ENCODE results near the gene KRTAP4-1. TPM values are rescaled to one million over a fixed set of nuclear protein-coding genes. Genes with fewer than 3 reads are reported as not detected.
"Not testable (repeated sequence)": the region's sequence is repeated elsewhere in the genome, so short reads cannot be mapped to it uniquely, and the experiment has no call there.

KRTAP4-1 gene
- polyA plus RNA-seq, 12 donors, result not detected

- DNase-seq, result no peak
Observed at GRCh38 chr17:41176744-41177387, 7.8 kb downstream of the KRTAP4-1 start.

- no peak for DNase-seq
Observed at GRCh38 chr17:41171886-41172285, 12.8 kb downstream of the KRTAP4-1 start.

DNA sequence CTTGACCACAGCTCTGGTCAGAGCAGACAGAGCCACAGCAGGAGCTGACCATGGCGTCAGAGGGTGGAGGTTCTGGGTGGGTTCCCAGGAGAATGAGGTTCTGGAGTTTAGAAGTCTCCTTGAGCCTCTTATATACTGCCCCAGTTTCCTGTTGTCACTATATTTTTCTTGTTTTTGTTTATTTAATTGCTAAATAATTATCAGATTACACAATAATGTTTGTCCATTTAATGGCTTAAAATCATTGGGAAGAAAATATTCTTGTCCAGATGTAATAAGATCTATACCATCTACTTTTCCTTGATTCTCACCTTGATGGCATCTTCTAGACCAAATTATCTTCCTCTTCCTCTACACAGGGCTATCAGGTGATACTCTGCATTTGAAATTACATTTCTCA, 16.6 kb downstream of the KRTAP4-1 start, which contains the start of gene KRTAP4-3:
KRTAP4-3 (minus strand) TSS at position 101 of the 400 bp plus-strand sequence; CDS start at position 52, 49 bp downstream.
- no peak for DNase-seq

DNA sequence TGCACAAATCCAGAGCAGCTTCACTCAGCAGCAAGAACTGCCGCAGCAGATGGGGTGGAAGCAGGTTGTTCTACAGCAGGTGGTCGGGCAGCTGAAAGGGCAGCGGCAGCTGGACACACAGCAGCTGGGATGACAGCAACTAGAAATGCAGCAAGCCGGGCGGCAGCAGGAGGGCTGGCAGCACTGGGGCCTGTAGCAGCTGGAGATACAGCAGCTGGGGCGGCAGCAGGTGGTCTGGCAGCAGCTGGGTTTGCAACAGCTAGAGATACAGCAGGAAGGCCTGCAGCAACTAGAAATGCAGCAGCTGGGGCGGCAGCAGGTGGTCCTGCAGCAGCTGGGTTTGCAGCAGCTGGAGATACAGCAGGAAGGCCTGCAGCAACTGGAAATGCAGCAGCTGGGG, 17.1 kb downstream of the KRTAP4-1 start:
- no peak for DNase-seq

DNA sequence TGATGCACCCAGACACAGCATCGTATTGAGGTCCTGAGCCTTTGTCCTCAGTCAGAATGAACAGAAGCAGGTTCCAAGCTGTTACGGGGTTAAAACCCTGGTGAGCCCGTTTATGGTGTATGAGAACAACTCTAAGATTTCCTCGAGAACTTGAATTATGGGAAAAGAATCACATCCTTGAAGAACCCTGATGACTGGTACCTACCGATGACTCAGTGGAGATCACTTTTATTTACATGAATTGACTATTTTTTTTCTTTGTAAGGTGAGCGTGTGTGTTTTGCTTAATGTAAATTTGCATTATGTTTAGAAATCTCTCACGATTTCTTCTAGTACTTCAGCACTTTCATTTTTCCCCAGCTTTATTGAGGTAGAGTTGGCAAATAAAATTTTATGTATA, 20.9 kb downstream of the KRTAP4-1 start:
- no peak for DNase-seq

- DNase-seq, result no peak
Observed at GRCh38 chr17:41160648-41161047, 24.1 kb downstream of the KRTAP4-1 start, which contains the start of gene KRTAP4-4. KRTAP4-4 (minus strand) TSS chr17:41160748; CDS start chr17:41160691, 57 bp downstream.

DNA sequence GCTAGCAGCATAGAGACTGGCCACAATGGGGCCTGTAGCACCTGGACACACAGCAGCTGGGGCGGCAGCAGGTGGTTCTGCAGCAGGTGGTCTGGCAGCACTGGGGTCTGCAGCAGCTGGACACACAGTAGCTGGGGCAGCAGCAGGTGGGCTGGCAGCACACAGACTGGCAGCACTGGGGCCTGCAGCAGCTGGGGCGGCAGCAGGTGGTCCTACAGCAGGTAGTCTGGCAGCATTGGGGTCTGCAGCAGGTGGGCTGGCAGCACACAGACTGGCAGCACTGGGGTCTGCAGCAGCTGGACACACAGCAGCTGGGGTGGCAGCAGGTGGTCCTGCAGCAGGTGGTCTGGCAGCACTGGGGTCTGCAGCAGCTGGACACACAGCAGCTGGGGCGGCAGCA, 24.5 kb downstream of the KRTAP4-1 start:
- not testable (repeated sequence) for DNase-seq

DNA sequence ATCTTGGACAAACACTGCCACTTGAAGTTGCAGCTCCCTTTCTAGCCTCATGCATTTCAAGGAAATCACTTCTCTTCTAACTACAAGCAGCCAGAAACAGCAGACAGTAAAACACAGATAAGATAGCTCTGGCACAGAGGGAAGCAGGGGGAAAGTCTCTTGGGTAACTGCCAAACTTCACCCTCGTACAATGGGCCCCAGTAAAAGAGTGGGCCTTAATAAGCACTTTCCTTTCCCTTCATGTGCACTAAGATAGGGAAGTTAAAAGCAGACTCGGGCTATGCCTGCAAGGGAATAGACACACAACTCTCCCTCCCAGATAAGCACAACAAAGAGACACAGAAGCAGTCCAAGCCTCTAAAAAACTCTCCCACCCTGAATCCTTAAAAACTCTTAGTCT, 30.9 kb downstream of the KRTAP4-1 start:
- DNase-seq, result peak; percentile 3

- DNase-seq, result no peak
Observed at GRCh38 chr17:41151525-41151924, 33.2 kb downstream of the KRTAP4-1 start.

DNA sequence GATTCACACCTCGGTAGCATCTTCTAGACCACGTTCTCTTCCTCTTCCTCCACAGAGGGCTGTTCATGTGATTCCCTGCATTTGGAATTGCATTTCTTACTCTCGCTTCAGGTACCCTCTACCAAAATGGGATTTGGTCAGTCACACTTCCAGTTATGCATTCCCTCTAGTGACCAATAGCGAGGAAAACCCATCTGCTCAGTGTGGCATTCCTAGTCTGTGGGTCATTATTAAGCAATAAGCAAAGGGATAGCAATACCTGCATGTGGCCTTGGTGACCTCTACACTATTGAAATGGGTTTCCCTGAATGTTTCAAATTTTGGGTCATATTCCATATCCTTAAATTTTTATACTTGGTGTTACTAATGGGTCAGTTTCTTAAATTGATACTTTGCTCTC, 34.7 kb downstream of the KRTAP4-1 start:
- DNase-seq, result no peak

- no peak for DNase-seq
Observed at GRCh38 chr17:41149652-41149985, 35.1 kb downstream of the KRTAP4-1 start, which contains the start of gene KRTAP4-5. KRTAP4-5 (minus strand) TSS chr17:41149825; CDS start chr17:41149767, 58 bp downstream.

GRCh38 chr17:41148971-41149651, 35.6 kb downstream of the KRTAP4-1 start:
- DNase-seq, result not testable (repeated sequence)

DNA sequence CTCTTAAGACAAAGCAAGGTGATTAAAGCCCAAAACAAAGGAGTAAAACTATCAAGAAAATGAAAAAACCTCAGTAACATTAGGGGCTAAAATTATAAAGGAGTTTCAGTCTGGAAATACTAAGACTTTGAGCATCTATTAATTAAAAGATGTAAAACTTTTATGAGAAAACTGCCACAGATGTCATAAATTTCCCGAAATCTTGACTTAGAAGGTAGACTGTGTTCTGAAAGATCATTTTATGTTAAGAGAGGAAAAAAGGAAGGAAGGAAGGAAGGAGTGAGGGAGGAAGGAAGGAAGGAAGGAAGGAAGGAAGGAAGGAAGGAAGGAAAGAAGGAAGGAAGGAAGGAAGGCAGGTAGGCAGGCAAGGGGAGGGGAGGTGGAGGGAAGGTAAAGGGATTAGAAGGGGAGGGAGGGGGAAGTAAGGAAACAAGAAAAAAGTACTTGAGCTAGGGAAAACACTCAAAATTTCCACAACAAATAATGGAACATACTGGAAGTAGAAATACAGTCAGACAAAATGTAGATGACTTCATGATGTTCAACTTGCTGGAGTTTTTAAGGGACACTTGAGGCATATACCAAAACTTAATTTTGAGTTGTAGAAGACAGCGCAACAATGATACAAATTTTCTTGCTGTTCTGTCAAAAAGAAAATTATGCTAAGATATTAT, 37.0 kb downstream of the KRTAP4-1 start:
- no peak for DNase-seq

DNA sequence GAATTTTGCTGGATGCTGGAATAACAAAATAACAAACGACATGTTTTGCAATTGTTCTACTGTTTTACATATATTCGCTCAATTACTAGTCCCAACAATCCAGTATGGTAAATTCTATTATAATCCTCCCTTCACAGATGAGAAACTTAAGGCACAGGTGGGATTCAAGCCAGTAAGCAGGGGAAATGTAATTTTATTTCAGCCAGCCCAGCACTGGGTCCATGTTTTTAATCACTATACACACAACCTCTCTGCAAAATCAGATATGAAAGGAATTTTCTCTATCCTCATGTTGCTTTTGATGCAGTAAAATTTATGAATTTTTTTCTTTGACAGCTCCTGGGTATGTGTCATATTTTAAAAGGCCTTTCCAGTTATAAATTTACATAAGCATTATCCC, 39.5 kb downstream of the KRTAP4-1 start:
- DNase-seq, result no peak

GRCh38 chr17:41144846-41145245, 39.9 kb downstream of the KRTAP4-1 start:
- DNase-seq, result no peak

DNA sequence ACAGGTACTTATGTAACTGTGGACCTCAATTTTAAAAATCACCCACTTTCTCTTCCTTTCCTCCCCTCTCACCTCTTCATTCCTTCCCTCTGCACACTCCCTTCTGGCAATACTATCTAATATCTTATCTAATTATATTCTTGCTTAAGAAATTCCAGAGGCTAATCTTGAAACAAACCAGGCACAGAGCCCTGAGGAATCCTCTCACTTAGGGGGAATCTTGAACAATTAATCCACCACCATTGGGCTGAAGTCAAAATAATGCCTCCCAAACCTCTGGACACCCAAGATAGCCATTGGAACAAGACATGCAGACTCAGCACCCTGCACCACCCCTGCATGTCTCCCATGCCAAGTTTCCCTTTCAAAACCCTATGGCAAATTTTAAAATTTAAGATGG, 43.4 kb downstream of the KRTAP4-1 start:
- no peak for DNase-seq

- no peak for DNase-seq
Observed at GRCh38 chr17:41140360-41141131, 44.2 kb downstream of the KRTAP4-1 start, which contains the start of gene KRTAP4-6. KRTAP4-6 (minus strand) TSS chr17:41140544; CDS start chr17:41140487, 57 bp downstream.

GRCh38 chr17:41139865-41140264, 44.8 kb downstream of the KRTAP4-1 start:
- DNase-seq, result not testable (repeated sequence)
